PFSK-1 (cell line): ENCODE measurements around the gene PSPH.

Source experiments
- FOXP2 ChIP-seq: optimal IDR thresholded peaks from 2 replicates; pipeline ENCODE3; 2011; ENCODE audit warnings: borderline replicate concordance, control low read depth, inconsistent platforms; ENCODE audit not compliant: insufficient read depth; ENCODE audit errors: extremely low read length, extremely low read depth
- POLR2AphosphoS5 ChIP-seq: IDR thresholded peaks from 2 replicates; pipeline ENCODE4 v1.6.1; 2012; ENCODE audit warnings: low read depth, mild to moderate bottlenecking, control low read depth, low read length, moderate library complexity
- REST ChIP-seq, 2 experiments: IDR thresholded peaks; 2 replicates each; pipeline versions ENCODE4 v1.6.1 to v1.8.0; 2011 to 2012; ENCODE audit warnings: low read depth in 2 of 2, low read length in 2 of 2, control low read depth in 1 of 2, inconsistent platforms in 1 of 2, mild to moderate bottlenecking in 1 of 2, moderate library complexity in 1 of 2; ENCODE audit not compliant: insufficient read depth in 1 of 2
- SIN3A ChIP-seq: IDR thresholded peaks from 2 replicates; pipeline ENCODE4 v1.6.1; 2012; ENCODE audit warnings: mild to moderate bottlenecking, low read length, moderate library complexity, borderline replicate concordance; ENCODE audit not compliant: insufficient read depth
- TAF1 ChIP-seq: IDR thresholded peaks from 2 replicates; pipeline ENCODE4 v1.6.1; 2012; ENCODE audit warnings: low read length, control low read depth, borderline replicate concordance; ENCODE audit not compliant: insufficient read depth

The PSPH gene

GRCh38 chr7:56019501-56019900, 31.7 kb downstream of the PSPH start:
- TF ChIP-seq TAF1 (no peak), SIN3A (no peak), REST (IDR thresholded peaks at IDR 0.05; ENCODE audit: insufficient read depth in 1 of 2, low read depth in 2 of 2, low read length in 2 of 2) (no peak), POLR2AphosphoS5 (no peak), FOXP2 (no peak)

- TF ChIP-seq REST (IDR thresholded peaks at IDR 0.05; ENCODE audit: insufficient read depth in 1 of 2, low read depth in 2 of 2, low read length in 2 of 2) (no peak), FOXP2 (no peak), TAF1 (no peak)
Observed at GRCh38 chr7:56009695-56010094, 41.5 kb downstream of the PSPH start.

- no peak for TF ChIP-seq POLR2AphosphoS5
- no peak for TF ChIP-seq TAF1
- TF ChIP-seq SIN3A = no peak
- TF ChIP-seq FOXP2 = no peak
- no peak for TF ChIP-seq REST (IDR thresholded peaks at IDR 0.05; ENCODE audit: insufficient read depth in 1 of 2, low read depth in 2 of 2, low read length in 2 of 2)
Observed at GRCh38 chr7:56007891-56008290, 43.4 kb downstream of the PSPH start.

- TF ChIP-seq TAF1 (no peak), POLR2AphosphoS5 (no peak), FOXP2 (no peak), REST (IDR thresholded peaks at IDR 0.05; ENCODE audit: insufficient read depth in 1 of 2, low read depth in 2 of 2, low read length in 2 of 2) (no peak), SIN3A (no peak)
Observed at GRCh38 chr7:56007167-56007652, 44.0 kb downstream of the PSPH start.

- TF ChIP-seq POLR2AphosphoS5 (no peak), TAF1 (no peak), REST (IDR thresholded peaks at IDR 0.05; ENCODE audit: insufficient read depth in 1 of 2, low read depth in 2 of 2, low read length in 2 of 2) (no peak), SIN3A (no peak), FOXP2 (no peak)
Observed at GRCh38 chr7:56003749-56004148, 47.5 kb downstream of the PSPH start.
